Karpas-422 (cell line): ENCODE results near the gene RFX5. TPM values are rescaled to one million over a fixed set of nuclear protein-coding genes. Genes with fewer than 3 reads are reported as not detected.

ENCODE experiments used
- DNase-seq: peaks from one replicate; pipeline ENCODE4 v3.0.0-alpha.2; 2015
- H2AFZ ChIP-seq: fragments of 200-600 bp; sonication (generic); 2 replicates; pipeline ENCODE4 v1.6.1; 2014; ENCODE audit warnings: antibody characterized with exemption, low read length, mixed read lengths
- H3K27ac ChIP-seq: fragments of 200-600 bp; sonication (generic); 2 replicates; pipeline ENCODE4 v1.5.1; 2014; ENCODE audit warnings: mild to moderate bottlenecking, low read length, moderate library complexity
- H3K27me3 ChIP-seq: fragments of 200-600 bp; sonication (generic); 2 replicates; pipeline ENCODE4 v1.6.1; 2014; ENCODE audit warnings: low read length, mixed read lengths
- H3K36me3 ChIP-seq: fragments of 200-600 bp; sonication (generic); 2 replicates; pipeline ENCODE4 v1.6.1; 2014; ENCODE audit warnings: low read length, mixed read lengths; ENCODE audit not compliant: insufficient read depth
- H3K4me1 ChIP-seq: fragments of 200-600 bp; sonication (generic); 2 replicates; pipeline ENCODE4 v1.6.1; 2014; ENCODE audit warnings: mild to moderate bottlenecking, low read length, mixed read lengths
- H3K4me2 ChIP-seq: fragments of 200-600 bp; sonication (generic); 2 replicates; pipeline ENCODE4 v1.6.1; 2014; ENCODE audit warnings: low read length, low read depth, mild to moderate bottlenecking; ENCODE audit not compliant: poor library complexity, severe bottlenecking
- H3K4me3 ChIP-seq: fragments of 200-600 bp; sonication (generic); 2 replicates; pipeline ENCODE4 v1.5.1; 2014; ENCODE audit warnings: mild to moderate bottlenecking, antibody characterized with exemption, low read length, mixed read lengths
- H3K79me2 ChIP-seq: fragments of 200-600 bp; sonication (generic); 2 replicates; pipeline ENCODE4 v1.6.1; 2014; ENCODE audit warnings: mild to moderate bottlenecking, low read length, mixed read lengths
- H3K9ac ChIP-seq: fragments of 200-600 bp; sonication (generic); 2 replicates; pipeline ENCODE4 v1.6.0; 2014; ENCODE audit warnings: low read length
- H3K9me2 ChIP-seq: fragments of 200-600 bp; sonication (generic), shearing (Covaris generic); replicated peaks from 2 replicates; pipeline ENCODE4 v1.6.0; 2014; ENCODE audit warnings: mild to moderate bottlenecking, low read length, moderate library complexity; ENCODE audit not compliant: insufficient read depth
- H3K9me3 ChIP-seq: fragments of 300-700, 200-600 bp; sonication (generic); 2 replicates; pipeline ENCODE4 v1.6.1; 2014; ENCODE audit warnings: low read length, mixed read lengths
- H4K20me1 ChIP-seq: fragments of 200-600 bp; sonication (generic); 2 replicates; pipeline ENCODE4 v1.6.1; 2014; ENCODE audit warnings: mild to moderate bottlenecking, antibody characterized with exemption, low read length, low read depth; ENCODE audit not compliant: insufficient read depth
- total RNA-seq: library from RNA; depleted of rRNA; stranded (reverse); fragments of >200 nt; shearing (Covaris generic); gene quantifications from 2 replicates; pipeline ENCODE4 v1.2.3, GENCODE V29; 2014; ENCODE audit warnings: low replicate concordance

RFX5 gene
- total RNA-seq, 1 experiment from 2014 or later: 101 TPM

GRCh38 chr1:151311589-151312331, 35.3 kb downstream of the RFX5 start:
- no peak for DNase-seq
- no peak overlapping the region for H3K27ac ChIP-seq
- H3K36me3 ChIP-seq: peaks cover 26% of the 10 kb centered on the region; the same call in 1 of the 2 replicates
- H3K4me3 ChIP-seq: no peak overlapping the region
- peaks cover 39% of the 10 kb centered on the region for H3K4me1 ChIP-seq
- H2AFZ ChIP-seq: no peak overlapping the region
- no peak overlapping the region for H3K9ac ChIP-seq
- no peaks in the 10 kb centered on the region for H3K27me3 ChIP-seq
- H3K4me2 ChIP-seq: no peak overlapping the region
- H4K20me1 ChIP-seq: no peaks in the 10 kb centered on the region
- H3K9me2 ChIP-seq: no peaks in the 10 kb centered on the region
- peaks cover 32% of the 10 kb centered on the region for H3K79me2 ChIP-seq
- H3K9me3 ChIP-seq: no peaks in the 10 kb centered on the region

GRCh38 chr1:151311011-151311410, 36.0 kb downstream of the RFX5 start:
- Histone ChIP-seq H2AFZ (no peak overlapping the region), H3K4me2 (no peak overlapping the region), H3K9ac (no peak overlapping the region), H3K27ac (peak overlapping the region; percentile 39; the same call in 1 of the 2 replicates), H3K79me2 (peaks cover 32% of the 10 kb centered on the region), H3K27me3 (no peaks in the 10 kb centered on the region), H3K4me1 (peaks cover 39% of the 10 kb centered on the region), H3K36me3 (peaks cover 32% of the 10 kb centered on the region), H3K4me3 (no peak overlapping the region), H3K9me3 (no peaks in the 10 kb centered on the region), H4K20me1 (no peaks in the 10 kb centered on the region), H3K9me2 (no peaks in the 10 kb centered on the region)
- DNase-seq: no peak

- no peak for DNase-seq
- H3K36me3 ChIP-seq: peaks cover 41% of the 10 kb centered on the region
- H3K9ac ChIP-seq: peak overlapping the region; percentile 45; the same call in 1 of the 2 replicates
- H3K4me3 ChIP-seq: peak overlapping the region; percentile 1; the same call in 1 of the 2 replicates
- H3K27me3 ChIP-seq: no peaks in the 10 kb centered on the region
- peak overlapping the region; percentile 72 for H3K27ac ChIP-seq
- H2AFZ ChIP-seq: no peak overlapping the region
- H3K9me3 ChIP-seq: no peaks in the 10 kb centered on the region
- H3K9me2 ChIP-seq: no peaks in the 10 kb centered on the region
- peak overlapping the region; percentile 60 for H3K4me2 ChIP-seq
- H3K79me2 ChIP-seq: peaks cover 32% of the 10 kb centered on the region
- H4K20me1 ChIP-seq: no peaks in the 10 kb centered on the region
- peaks cover 39% of the 10 kb centered on the region for H3K4me1 ChIP-seq
Measured at GRCh38 chr1:151309811-151310323, 37.2 kb downstream of the RFX5 start.

- Histone ChIP-seq H2AFZ (no peak overlapping the region), H3K4me1 (no peaks in the 10 kb centered on the region), H3K79me2 (no peaks in the 10 kb centered on the region), H3K27ac (no peak overlapping the region), H3K9me3 (no peaks in the 10 kb centered on the region), H3K4me2 (no peak overlapping the region), H3K9ac (no peak overlapping the region), H3K27me3 (no peaks in the 10 kb centered on the region), H4K20me1 (no peaks in the 10 kb centered on the region), H3K36me3 (peaks cover 33% of the 10 kb centered on the region), H3K9me2 (no peaks in the 10 kb centered on the region), H3K4me3 (no peak overlapping the region)
- no peak for DNase-seq
Measured at GRCh38 chr1:151294742-151295462, 52.1 kb downstream of the RFX5 start.

GRCh38 chr1:151293093-151293492, 54.0 kb downstream of the RFX5 start:
- Histone ChIP-seq H3K4me2 (no peak overlapping the region), H3K9ac (no peak overlapping the region), H3K27ac (no peak overlapping the region), H3K9me2 (no peaks in the 10 kb centered on the region), H3K9me3 (no peaks in the 10 kb centered on the region), H3K79me2 (no peaks in the 10 kb centered on the region), H3K27me3 (no peaks in the 10 kb centered on the region), H3K36me3 (peaks cover 32% of the 10 kb centered on the region), H3K4me3 (no peak overlapping the region), H3K4me1 (no peaks in the 10 kb centered on the region), H2AFZ (no peak overlapping the region), H4K20me1 (0 out of 2 replicates have a peak, but pooled peaks cover 4% of the 10 kb centered on the region)
- no peak for DNase-seq

- no peak overlapping the region for H3K4me2 ChIP-seq
- H3K36me3 ChIP-seq: peaks cover 28% of the 10 kb centered on the region
- no peaks in the 10 kb centered on the region for H3K9me3 ChIP-seq
- H3K9ac ChIP-seq: no peak overlapping the region
- no peaks in the 10 kb centered on the region for H3K27me3 ChIP-seq
- H3K4me1 ChIP-seq: no peaks in the 10 kb centered on the region
- DNase-seq: no peak
- H3K9me2 ChIP-seq: no peaks in the 10 kb centered on the region
- 0 out of 2 replicates have a peak, but pooled peaks cover 1% of the 10 kb centered on the region for H3K79me2 ChIP-seq
- H4K20me1 ChIP-seq: 0 out of 2 replicates have a peak, but pooled peaks cover 4% of the 10 kb centered on the region
- H3K4me3 ChIP-seq: no peak overlapping the region
- no peak overlapping the region for H3K27ac ChIP-seq
- no peak overlapping the region for H2AFZ ChIP-seq
Measured at GRCh38 chr1:151292207-151293030, 54.6 kb downstream of the RFX5 start.

GRCh38 chr1:151290709-151291303, 56.2 kb downstream of the RFX5 start:
- H3K4me2 ChIP-seq: no peak overlapping the region
- peaks cover 8% of the 10 kb centered on the region for H3K79me2 ChIP-seq
- H3K36me3 ChIP-seq: peaks cover 29% of the 10 kb centered on the region
- H3K4me3 ChIP-seq: no peak overlapping the region
- no peaks in the 10 kb centered on the region for H3K9me2 ChIP-seq
- H3K27ac ChIP-seq: no peak overlapping the region
- no peak overlapping the region for H2AFZ ChIP-seq
- no peaks in the 10 kb centered on the region for H3K4me1 ChIP-seq
- DNase-seq: no peak
- no peak overlapping the region for H3K9ac ChIP-seq
- H3K27me3 ChIP-seq: no peaks in the 10 kb centered on the region
- 0 out of 2 replicates have a peak, but pooled peaks cover 4% of the 10 kb centered on the region for H4K20me1 ChIP-seq
- no peaks in the 10 kb centered on the region for H3K9me3 ChIP-seq
